Thoracic aorta (tissue), 2 donors: ENCODE measurements around the gene SMIM35. TPM values are rescaled to one million over a fixed set of nuclear protein-coding genes. Genes with fewer than 3 reads are reported as not detected.

Experiments
- ATAC-seq: fragments of 150-250 bp; one replicate; pipeline ENCODE4 v1.8.0; 2017; ENCODE audit warnings: low read depth; ENCODE audit not compliant: insufficient number of reproducible peaks, low FRiP score
- DNase-seq: peaks from one replicate; pipeline ENCODE4 v3.0.0-alpha.2; 2020; ENCODE audit warnings: low spot score
- H3K27ac ChIP-seq, 2 donors: fragments of 200-600 bp; sonication (generic); 1 replicate in 1 of 2; 2 replicates in 1 of 2; pipeline ENCODE4 v1.5.1; 2016; ENCODE audit warnings: mild to moderate bottlenecking in 2 of 2, moderate library complexity in 2 of 2
- H3K27me3 ChIP-seq: fragments of 200-600 bp; sonication (generic); replicated peaks from 2 replicates; pipeline ENCODE4 v1.6.0; 2016; ENCODE audit warnings: mild to moderate bottlenecking; ENCODE audit not compliant: insufficient read depth
- H3K36me3 ChIP-seq: fragments of 200-600 bp; sonication (generic); one replicate; pipeline ENCODE4 v1.5.1; 2016
- H3K4me1 ChIP-seq, 2 donors: fragments of 200-600 bp; sonication (generic); 1 replicate in 1 of 2; 2 replicates in 1 of 2; pipeline versions ENCODE4 v1.5.1 to v1.6.0; 2016; ENCODE audit warnings: low read depth in 2 of 2, mild to moderate bottlenecking in 1 of 2; ENCODE audit not compliant: control insufficient read depth in 1 of 2
- H3K4me3 ChIP-seq: fragments of 200-600 bp; sonication (generic); 2 replicates; pipeline ENCODE4 v1.5.1; 2016; ENCODE audit warnings: mild to moderate bottlenecking
- H3K9me3 ChIP-seq: fragments of 200-600 bp; sonication (generic); 2 replicates; pipeline ENCODE4 v1.5.1; 2016
- CTCF ChIP-seq: fragments of 200-600 bp; sonication (generic); IDR thresholded peaks from one replicate; pipeline ENCODE4 v1.5.1; 2019; ENCODE audit warnings: antibody characterized with exemption
- total RNA-seq, 2 donors: library from RNA; depleted of rRNA; stranded (reverse); fragments of >200 nt; gene quantifications; one replicate each; pipeline versions ENCODE4 v1.1.0 to v1.2.3, GENCODE V29; 2016

Gene SMIM35
- total RNA-seq, 2 donors from 2014 or later: not detected

- ATAC-seq (no peak), DNase-seq (no peak)
- Histone ChIP-seq H3K4me3 (no peak overlapping the region), H3K27me3 (no peaks in the 10 kb centered on the region), H3K9me3 (no peaks in the 10 kb centered on the region), H3K36me3 (no peaks in the 10 kb centered on the region), H3K27ac (no peak overlapping the region), H3K4me1 (no peaks in the 10 kb centered on the region)
- TF ChIP-seq CTCF: no peak
Measured at GRCh38 chr11:118126082-118126838, 39.5 kb upstream of the SMIM35 start.

- Histone ChIP-seq H3K4me3 (no peak overlapping the region), H3K4me1 (no peaks in the 10 kb centered on the region), H3K27ac (no peak overlapping the region), H3K27me3 (no peaks in the 10 kb centered on the region), H3K9me3 (no peaks in the 10 kb centered on the region), H3K36me3 (no peaks in the 10 kb centered on the region)
- no peak for ATAC-seq
- DNase-seq: no peak
- TF ChIP-seq CTCF: no peak
Measured at GRCh38 chr11:118124929-118125535, 38.3 kb upstream of the SMIM35 start.

GRCh38 chr11:118120793-118121192 lies 34.0 kb upstream of the SMIM35 start:
- H3K9me3 ChIP-seq: no peaks in the 10 kb centered on the region
- H3K27ac ChIP-seq: no peak overlapping the region
- no peaks in the 10 kb centered on the region for H3K4me1 ChIP-seq
- no peak overlapping the region for H3K4me3 ChIP-seq
- ATAC-seq (no peak), DNase-seq (no peak)
- no peaks in the 10 kb centered on the region for H3K27me3 ChIP-seq
- TF ChIP-seq CTCF: no peak
- no peaks in the 10 kb centered on the region for H3K36me3 ChIP-seq

GRCh38 chr11:118117790-118118601 lies 31.2 kb upstream of the SMIM35 start:
- no peaks in the 10 kb centered on the region for H3K27me3 ChIP-seq
- no peak for TF ChIP-seq CTCF
- H3K4me1 ChIP-seq: no peaks in the 10 kb centered on the region
- no peaks in the 10 kb centered on the region for H3K36me3 ChIP-seq
- H3K27ac ChIP-seq: no peak overlapping the region
- ATAC-seq: no peak
- no peak overlapping the region for H3K4me3 ChIP-seq
- H3K9me3 ChIP-seq: no peaks in the 10 kb centered on the region
- no peak for DNase-seq

- no peaks in the 10 kb centered on the region for H3K9me3 ChIP-seq
- TF ChIP-seq CTCF: no peak
- no peak overlapping the region for H3K4me3 ChIP-seq
- H3K36me3 ChIP-seq: no peaks in the 10 kb centered on the region
- no peaks in the 10 kb centered on the region for H3K27me3 ChIP-seq
- H3K4me1 ChIP-seq: no peaks in the 10 kb centered on the region
- DNase-seq (no peak), ATAC-seq (no peak)
- H3K27ac ChIP-seq: no peak overlapping the region
Measured at GRCh38 chr11:118115048-118115447, 28.3 kb upstream of the SMIM35 start.
